Measurements from ENCODE around the gene SEC24B. TPM values are rescaled to one million over a fixed set of nuclear protein-coding genes. Genes with fewer than 3 reads are reported as not detected.

SEC24B gene
- total and polyA plus RNA-seq, 3 experiments from 2014 or later, result 17.6 to 29.5 (median 27.7) TPM

DNA sequence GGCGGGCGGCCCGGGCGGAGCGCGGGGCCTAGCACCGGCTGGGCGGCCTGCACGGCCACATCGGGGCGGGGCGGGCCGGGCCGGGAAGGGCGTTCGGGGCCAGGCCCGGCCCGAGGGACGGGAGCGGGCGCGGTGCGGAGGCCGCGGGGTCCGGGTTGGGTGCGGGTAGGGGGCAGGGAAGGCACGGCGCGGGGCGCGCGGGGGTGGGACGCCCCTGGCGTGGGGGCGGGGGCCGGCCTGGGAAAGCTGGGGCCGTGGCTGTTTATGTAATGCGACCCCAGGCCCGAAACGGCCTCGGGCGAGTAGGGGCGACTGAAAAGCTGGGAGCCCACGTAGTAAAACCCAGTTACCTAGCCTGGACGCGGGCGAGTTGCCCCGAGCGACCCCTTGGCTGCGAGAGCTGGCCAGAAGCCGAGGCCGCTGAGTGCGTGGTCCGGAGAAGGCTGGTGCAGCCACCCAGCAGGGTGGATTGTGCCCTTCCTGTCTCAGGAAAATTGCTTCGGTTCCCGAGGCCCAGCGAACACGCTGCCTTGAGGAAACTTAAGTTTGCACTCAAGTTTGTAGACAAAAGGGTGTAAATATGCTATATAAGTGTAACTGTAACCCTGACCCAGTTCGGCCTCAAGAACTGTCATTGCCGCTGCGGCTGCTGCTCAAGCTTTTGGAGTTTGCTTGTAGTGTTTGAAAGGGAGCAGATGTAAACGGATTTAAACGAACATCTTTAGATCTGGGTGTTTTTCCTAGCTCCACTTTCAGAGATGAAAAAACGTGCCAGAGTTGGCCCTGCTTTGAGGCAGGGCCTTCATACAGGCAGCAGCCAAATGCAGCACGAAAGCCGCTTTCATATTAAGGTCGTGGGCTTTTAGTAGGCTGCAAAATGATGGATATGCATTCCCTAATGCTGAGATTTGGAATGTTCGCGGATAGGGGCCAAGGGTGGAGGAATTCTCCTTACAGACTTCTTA, 674 bp downstream of the SEC24B start:
- POLR2A ChIA-PET, result interaction anchor here (1.2 to 2.1 kb wide), 3 partner anchors 125 to 382 kb away, joined by 3 to 8 read pairs (median 6); partner anchors contain the start of genes MCUB and PLA2G12A
- H3K36me3 ChIP-seq (ENCODE audit: insufficient read depth, low read length), result no peaks in the 10 kb centered on the region
- H3K36me3 Mint-ChIP-seq, result peaks cover 0 to 12% (median 3%) of the 10 kb centered on the region in 3 donors

DNA sequence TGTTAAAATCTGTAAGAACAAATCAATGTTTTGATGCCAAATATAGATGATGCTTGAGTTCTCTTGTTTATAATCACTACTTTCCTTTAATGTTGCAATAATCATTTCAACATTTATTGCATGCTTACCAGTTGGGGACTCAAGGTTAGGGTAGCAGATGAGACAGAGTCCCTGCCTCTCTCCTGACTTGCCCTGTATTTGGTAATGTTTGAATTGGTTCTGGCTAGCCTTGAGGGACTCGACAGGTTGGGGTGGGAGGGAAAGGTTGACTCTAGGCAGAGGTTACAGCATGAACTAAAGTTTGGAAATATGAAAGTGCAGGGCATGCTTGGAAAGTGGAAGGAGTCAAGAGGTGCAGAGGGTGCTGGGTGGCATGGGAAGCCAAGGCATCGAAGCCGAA, 2.0 kb downstream of the SEC24B start:
- no peaks in the 10 kb centered on the region for H3K36me3 ChIP-seq (ENCODE audit: insufficient read depth, low read length)
- no peaks in the 10 kb centered on the region for H3K9me3 ChIP-seq (ENCODE audit: low read length)
- peak overlapping the region; percentile 67 to 94 (median 89) for H3K4me3 Mint-ChIP-seq
- H3K27me3 Mint-ChIP-seq, result peaks cover 0 to 2% of the 10 kb centered on the region in 2 donors
- ChIA-PET POLR2A (interaction anchor here (0.6 kb wide), 2 partner anchors 42 to 124 kb away, joined by 3 to 4 read pairs; no protein-coding TSS in a partner anchor), CTCF (no interaction called here)
- peaks cover 62 to 73% (median 71%) of the 10 kb centered on the region in 3 donors for H3K4me1 Mint-ChIP-seq
- H3K27ac ChIP-seq (ENCODE audit: low read depth, low read length), result no peak overlapping the region
- no peaks in the 10 kb centered on the region for H3K27me3 ChIP-seq (ENCODE audit: insufficient read depth, low read length, poor library complexity, severe bottlenecking)
- H3K9me3 Mint-ChIP-seq, result no peaks in the 10 kb centered on the region
- H3K27ac Mint-ChIP-seq, result peak overlapping the region in 6 of 8 donors; percentile 81 to 96 (median 88)
- H3K36me3 Mint-ChIP-seq, result peaks cover 0 to 8% (median 2%) of the 10 kb centered on the region in 3 donors
- H3K4me1 ChIP-seq (ENCODE audit: insufficient read depth, low read length), result peaks cover 65% of the 10 kb centered on the region
- no peak overlapping the region for H3K4me3 ChIP-seq (ENCODE audit: low read length)
- no peak for DNase-seq

More for the DNA sequence above, 674 bp downstream of the SEC24B start:
- Mint-ChIP-seq H3K4me1 (peaks cover 56 to 64% (median 63%) of the 10 kb centered on the region in 3 donors), H3K4me3 (peak overlapping the region; percentile 84 to 96 (median 89)), H3K9me3 (no peaks in the 10 kb centered on the region), H3K27ac (peak overlapping the region; percentile 76 to 97 (median 87)), H3K27me3 (peaks cover 0 to 2% of the 10 kb centered on the region in 2 donors)
- CTCF ChIA-PET, result interaction anchor here (0.7 to 2.9 kb wide), 24 partner anchors 9 to 544 kb away, joined by 3 to 18 read pairs (median 5); partner anchors contain the start of genes GAR1, MCUB and RRH
- H3K4me1 ChIP-seq (ENCODE audit: insufficient read depth, low read length), result peaks cover 59% of the 10 kb centered on the region
- DNase-seq, result peak in 4 of 5 donors; percentile 5 to 50 (median 24)
- H3K27me3 ChIP-seq (ENCODE audit: insufficient read depth, low read length, poor library complexity, severe bottlenecking), result no peaks in the 10 kb centered on the region
- H3K4me3 ChIP-seq (ENCODE audit: low read length), result peak overlapping the region; percentile 83
- H3K9me3 ChIP-seq (ENCODE audit: low read length), result no peaks in the 10 kb centered on the region
- H3K27ac ChIP-seq (ENCODE audit: low read depth, low read length), result peak overlapping the region; percentile 73

DNA sequence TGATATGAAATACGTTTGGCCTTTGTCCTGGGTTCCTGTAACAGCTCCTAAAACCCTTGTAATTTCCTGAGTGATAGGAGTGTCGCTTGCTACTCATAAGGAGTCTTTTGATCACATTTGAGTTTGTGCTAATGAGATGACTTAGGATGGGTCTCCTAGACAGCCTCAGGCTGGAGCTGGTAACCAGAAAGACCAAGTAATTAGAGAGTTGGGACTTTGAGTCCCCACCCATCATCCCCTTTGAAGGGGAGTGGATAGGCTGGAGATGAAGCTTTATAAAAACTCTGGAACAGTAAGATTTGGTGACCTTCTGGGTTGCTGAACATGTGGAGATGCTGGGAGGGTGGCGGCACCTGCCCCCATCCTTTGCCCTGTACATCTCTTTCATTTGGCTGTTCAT, 2.9 kb downstream of the SEC24B start:
- peaks cover 73% of the 10 kb centered on the region for H3K4me1 ChIP-seq (ENCODE audit: insufficient read depth, low read length)
- Mint-ChIP-seq H3K36me3 (peaks cover 0 to 7% (median 2%) of the 10 kb centered on the region in 3 donors), H3K9me3 (no peaks in the 10 kb centered on the region), H3K4me3 (peak overlapping the region in 6 of 7 donors; percentile 4 to 94 (median 66)), H3K27ac (peak overlapping the region in 6 of 8 donors; percentile 47 to 96 (median 73)), H3K27me3 (peaks cover 0 to 2% of the 10 kb centered on the region in 2 donors), H3K4me1 (peaks cover 70 to 82% (median 80%) of the 10 kb centered on the region in 3 donors)
- H3K27me3 ChIP-seq (ENCODE audit: insufficient read depth, low read length, poor library complexity, severe bottlenecking), result no peaks in the 10 kb centered on the region
- no peak for DNase-seq
- no peak overlapping the region for H3K4me3 ChIP-seq (ENCODE audit: low read length)
- no peaks in the 10 kb centered on the region for H3K36me3 ChIP-seq (ENCODE audit: insufficient read depth, low read length)
- no peak overlapping the region for H3K27ac ChIP-seq (ENCODE audit: low read depth, low read length)
- ChIA-PET POLR2A (no interaction called here), CTCF (interaction anchor here (1.6 kb wide), 1 partner anchor 13 kb away, joined by 4 read pairs; no protein-coding TSS in a partner anchor)
- no peaks in the 10 kb centered on the region for H3K9me3 ChIP-seq (ENCODE audit: low read length)

DNA sequence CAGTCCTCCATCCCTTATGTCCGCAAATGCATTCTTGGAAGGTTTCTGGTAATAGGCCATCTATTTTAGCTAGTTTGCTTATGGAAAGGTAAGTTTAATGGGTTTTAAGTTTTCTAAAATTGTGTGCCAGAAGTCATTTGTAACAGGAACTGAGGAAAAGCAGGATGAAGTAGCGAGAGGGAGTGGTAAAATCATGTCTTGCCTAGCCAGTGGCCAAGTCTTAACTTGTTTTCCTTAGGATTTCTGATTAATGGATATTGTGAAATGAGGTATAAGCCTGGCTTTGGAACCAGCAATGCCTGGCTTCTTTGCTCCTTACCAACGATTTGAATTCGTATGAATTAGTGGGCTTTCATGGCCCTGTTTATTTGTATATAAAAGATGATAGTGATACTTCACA, 7.3 kb downstream of the SEC24B start:
- Mint-ChIP-seq H3K27me3 (no peaks in the 10 kb centered on the region), H3K4me3 (peak overlapping the region in 2 of 7 donors; percentile 28 to 33), H3K27ac (no peak overlapping the region), H3K36me3 (peaks cover 2 to 10% (median 8%) of the 10 kb centered on the region in 3 donors), H3K9me3 (peaks cover 0 to under 1% (median 0%) of the 10 kb centered on the region in 5 donors), H3K4me1 (peaks cover 72 to 85% (median 85%) of the 10 kb centered on the region in 3 donors)
- ChIA-PET POLR2A (interaction anchor here (0.6 kb wide), 1 partner anchor 64 kb away, joined by 3 read pairs; no protein-coding TSS in a partner anchor), CTCF (no interaction called here)
- Histone ChIP-seq H3K27ac (ENCODE audit: low read depth, low read length) (no peak overlapping the region), H3K4me3 (ENCODE audit: low read length) (no peak overlapping the region), H3K27me3 (ENCODE audit: insufficient read depth, low read length, poor library complexity, severe bottlenecking) (no peaks in the 10 kb centered on the region), H3K36me3 (ENCODE audit: insufficient read depth, low read length) (no peaks in the 10 kb centered on the region), H3K9me3 (ENCODE audit: low read length) (no peaks in the 10 kb centered on the region), H3K4me1 (ENCODE audit: insufficient read depth, low read length) (peaks cover 59% of the 10 kb centered on the region)
- no peak for DNase-seq

DNA sequence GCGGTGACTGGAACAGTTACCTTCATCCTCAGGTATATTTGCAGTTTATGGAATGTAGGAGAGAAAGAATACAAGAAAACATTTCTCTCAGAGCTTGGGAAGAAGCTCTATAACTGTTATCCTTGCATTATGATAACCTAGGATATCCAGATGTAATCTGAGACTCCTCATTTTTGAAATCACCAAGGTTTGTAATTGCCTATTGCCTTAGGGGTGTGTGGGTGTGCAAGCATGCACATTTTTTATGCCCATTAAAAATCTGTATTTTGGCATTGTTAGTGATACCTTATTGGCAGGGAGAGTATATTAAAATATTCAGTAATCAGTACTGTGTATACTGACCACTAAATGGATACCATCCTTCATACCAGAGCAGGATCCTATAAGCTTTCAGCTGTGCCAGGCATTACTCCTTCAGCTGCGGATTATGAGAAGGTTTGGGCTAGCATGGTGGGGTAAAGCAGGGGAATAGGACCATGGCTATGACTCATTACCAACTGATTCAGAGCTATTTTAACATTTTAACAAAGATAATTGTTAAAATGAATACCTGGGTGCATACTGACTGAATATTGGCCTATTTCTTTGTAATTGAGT, 8.3 kb downstream of the SEC24B start:
- Mint-ChIP-seq H3K4me1 (peaks cover 70 to 85% (median 85%) of the 10 kb centered on the region in 3 donors), H3K36me3 (peaks cover 5 to 18% (median 11%) of the 10 kb centered on the region in 3 donors), H3K27ac (peak overlapping the region in 1 of 8 donors; percentile 29), H3K9me3 (peaks cover 0 to 2% (median 0%) of the 10 kb centered on the region in 5 donors), H3K4me3 (no peak overlapping the region), H3K27me3 (no peaks in the 10 kb centered on the region)
- Histone ChIP-seq H3K36me3 (ENCODE audit: insufficient read depth, low read length) (no peaks in the 10 kb centered on the region), H3K27ac (ENCODE audit: low read depth, low read length) (no peak overlapping the region), H3K4me1 (ENCODE audit: insufficient read depth, low read length) (peaks cover 52% of the 10 kb centered on the region), H3K4me3 (ENCODE audit: low read length) (no peak overlapping the region), H3K9me3 (ENCODE audit: low read length) (no peaks in the 10 kb centered on the region), H3K27me3 (ENCODE audit: insufficient read depth, low read length, poor library complexity, severe bottlenecking) (no peaks in the 10 kb centered on the region)
- ChIA-PET CTCF (interaction anchor here (1.0 kb wide), 1 partner anchor 9 kb away, joined by 5 read pairs; no protein-coding TSS in a partner anchor), POLR2A (no interaction called here)
- no peak for DNase-seq

DNA sequence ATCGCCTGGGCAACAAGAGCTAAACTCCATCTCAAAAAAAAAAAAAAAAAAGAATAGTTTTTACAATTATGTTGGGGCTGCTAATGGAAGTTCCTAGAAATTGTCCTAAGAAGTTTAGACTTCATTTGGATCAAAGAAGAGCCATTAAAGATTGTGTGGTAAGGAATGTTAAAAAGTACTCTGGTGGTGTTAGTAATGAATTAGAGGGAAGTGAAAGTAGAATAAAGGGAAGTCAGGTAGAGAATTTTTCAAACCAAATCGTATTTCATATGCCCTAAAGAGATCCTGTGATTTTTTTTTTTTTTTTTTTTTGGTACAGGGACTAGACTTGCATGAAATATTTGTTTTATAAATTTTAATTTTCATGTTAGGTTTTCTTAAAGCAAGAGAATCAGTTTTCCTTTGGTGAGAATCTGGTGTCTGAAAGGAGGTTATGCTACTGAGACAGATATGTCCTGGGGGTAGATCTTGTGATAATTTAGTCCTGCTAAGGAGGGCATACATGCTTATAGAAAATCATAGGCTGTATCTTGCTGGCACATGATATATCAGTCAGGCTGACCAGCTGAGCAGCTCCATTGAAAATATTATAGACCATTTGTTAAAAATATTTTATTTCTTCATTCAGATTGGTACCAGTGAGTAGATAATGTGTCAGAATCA, 10.7 kb downstream of the SEC24B start:
- Histone ChIP-seq H3K4me3 (ENCODE audit: low read length) (no peak overlapping the region), H3K36me3 (ENCODE audit: insufficient read depth, low read length) (no peaks in the 10 kb centered on the region), H3K4me1 (ENCODE audit: insufficient read depth, low read length) (peaks cover 36% of the 10 kb centered on the region), H3K27me3 (ENCODE audit: insufficient read depth, low read length, poor library complexity, severe bottlenecking) (no peaks in the 10 kb centered on the region), H3K9me3 (ENCODE audit: low read length) (no peaks in the 10 kb centered on the region), H3K27ac (ENCODE audit: low read depth, low read length) (no peak overlapping the region)
- Mint-ChIP-seq H3K27me3 (no peaks in the 10 kb centered on the region), H3K27ac (peak overlapping the region in 2 of 8 donors; percentile 49 to 80), H3K9me3 (peaks cover 0 to 2% (median 0%) of the 10 kb centered on the region in 5 donors), H3K4me1 (peaks cover 60 to 85% (median 83%) of the 10 kb centered on the region in 3 donors), H3K36me3 (peaks cover 8 to 34% (median 11%) of the 10 kb centered on the region in 3 donors), H3K4me3 (peak overlapping the region in 3 of 7 donors; percentile 3 to 6 (median 3))
- DNase-seq, result no peak
- ChIA-PET POLR2A (no interaction called here), CTCF (interaction anchor here (1.1 kb wide), 1 partner anchor 360 kb away, joined by 3 read pairs; no protein-coding TSS in a partner anchor)

DNA sequence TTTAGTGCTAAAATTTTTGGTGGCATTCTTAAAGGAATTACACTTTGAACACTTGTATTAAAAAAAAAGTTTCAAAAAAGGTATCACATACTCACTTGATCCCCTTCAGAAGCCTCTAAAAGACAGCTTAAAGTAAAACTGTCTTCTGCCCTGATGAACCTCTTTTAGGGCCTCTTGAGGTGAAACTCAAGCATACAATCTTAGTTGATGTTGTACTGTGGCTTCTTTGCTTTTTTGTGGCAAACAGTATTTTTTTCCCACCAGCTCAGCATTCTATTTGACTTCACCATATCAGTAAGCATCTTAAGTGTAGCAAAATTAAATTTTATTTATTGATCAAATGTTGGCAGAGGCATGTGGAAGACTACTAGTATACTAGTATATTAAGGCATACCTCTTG, 13.7 kb downstream of the SEC24B start:
- Histone ChIP-seq H3K4me3 (ENCODE audit: low read length) (no peak overlapping the region), H3K9me3 (ENCODE audit: low read length) (no peaks in the 10 kb centered on the region), H3K27ac (ENCODE audit: low read depth, low read length) (no peak overlapping the region), H3K27me3 (ENCODE audit: insufficient read depth, low read length, poor library complexity, severe bottlenecking) (no peaks in the 10 kb centered on the region), H3K36me3 (ENCODE audit: insufficient read depth, low read length) (peaks cover 5% of the 10 kb centered on the region), H3K4me1 (ENCODE audit: insufficient read depth, low read length) (peaks cover 17% of the 10 kb centered on the region)
- no peak for DNase-seq
- ChIA-PET CTCF (interaction anchor here (0.9 to 1.5 kb wide), 2 partner anchors 14 to 20 kb away, joined by 3 to 8 read pairs; partner anchors contain the start of gene SEC24B), POLR2A (no interaction called here)
- Mint-ChIP-seq H3K4me1 (peaks cover 49 to 86% (median 82%) of the 10 kb centered on the region in 3 donors), H3K4me3 (no peak overlapping the region), H3K9me3 (peaks cover 0 to 2% (median 0%) of the 10 kb centered on the region in 5 donors), H3K27me3 (no peaks in the 10 kb centered on the region), H3K36me3 (peaks cover 8 to 55% (median 15%) of the 10 kb centered on the region in 3 donors), H3K27ac (peak overlapping the region in 2 of 8 donors; percentile 9 to 49)

Data from CD8-positive, alpha-beta memory T cell (primary cell).